Activated naive CD4-positive, alpha-beta T cell treated with anti-CD3 and anti-CD28 coated beads, Interleukin-2, amount 50 U/mL, for 16 hours (primary cell): ENCODE measurements around the gene HNRNPA1L2.
"Not testable (repeated sequence)": the region's sequence is repeated elsewhere in the genome, so short reads cannot be mapped to it uniquely, and the experiment has no call there.

Experiments used
- DNase-seq: peaks from one replicate; pipeline ENCODE4 v3.0.0-alpha.2; 2020

Gene HNRNPA1L2

GRCh38 chr13:52642131-52642530, at the start of gene HNRNPA1L2:
Gene HNRNPA1L2 (plus strand): TSS chr13:52642431. CDS start chr13:52642493, 62 bp downstream.
- DNase-seq, result no peak

- DNase-seq, result not testable (repeated sequence)
Observed at GRCh38 chr13:52593175-52593574, 49.1 kb upstream of the HNRNPA1L2 start.

DNA sequence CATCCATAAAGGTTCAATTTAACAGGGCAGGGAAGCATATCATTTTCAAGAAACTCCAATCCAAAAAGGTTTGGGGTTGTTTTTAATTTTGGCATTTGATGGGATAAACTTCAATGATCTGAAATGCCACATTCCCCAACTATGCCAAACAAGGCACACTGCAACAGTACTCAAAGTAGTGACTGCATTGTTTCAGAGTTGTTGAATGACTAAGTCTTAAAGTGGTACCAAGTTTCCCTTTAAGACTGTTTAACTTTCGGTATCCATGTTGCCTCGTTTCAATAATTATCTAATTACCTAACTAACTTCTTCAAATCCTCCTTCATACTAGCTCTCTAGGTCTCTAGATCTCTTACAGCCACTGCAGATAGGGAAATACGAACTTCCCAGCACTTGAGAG, 48.4 kb upstream of the HNRNPA1L2 start:
- DNase-seq, result not testable (repeated sequence)

GRCh38 chr13:52594295-52594694, 47.9 kb upstream of the HNRNPA1L2 start:
- DNase-seq, result not testable (repeated sequence)

DNA sequence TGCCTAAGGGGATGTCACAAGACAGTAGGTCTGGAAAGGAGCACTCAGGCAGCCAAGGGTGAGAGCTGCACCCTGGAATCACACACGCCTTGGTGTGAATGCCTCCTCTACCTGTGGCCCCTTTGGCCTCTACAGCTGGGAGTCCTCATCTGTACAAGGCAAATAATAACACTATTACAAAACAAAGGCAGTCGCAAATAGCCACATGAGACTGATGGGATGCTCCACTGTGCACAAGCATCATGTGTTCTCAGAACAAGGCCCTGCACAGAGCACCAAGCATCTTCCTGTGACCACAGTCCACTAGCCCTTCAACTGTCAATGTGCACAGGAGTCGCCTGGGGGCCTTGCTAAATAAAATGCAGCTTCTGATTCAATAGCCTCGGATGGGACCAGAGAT, 44.6 kb upstream of the HNRNPA1L2 start:
- no peak for DNase-seq

DNA sequence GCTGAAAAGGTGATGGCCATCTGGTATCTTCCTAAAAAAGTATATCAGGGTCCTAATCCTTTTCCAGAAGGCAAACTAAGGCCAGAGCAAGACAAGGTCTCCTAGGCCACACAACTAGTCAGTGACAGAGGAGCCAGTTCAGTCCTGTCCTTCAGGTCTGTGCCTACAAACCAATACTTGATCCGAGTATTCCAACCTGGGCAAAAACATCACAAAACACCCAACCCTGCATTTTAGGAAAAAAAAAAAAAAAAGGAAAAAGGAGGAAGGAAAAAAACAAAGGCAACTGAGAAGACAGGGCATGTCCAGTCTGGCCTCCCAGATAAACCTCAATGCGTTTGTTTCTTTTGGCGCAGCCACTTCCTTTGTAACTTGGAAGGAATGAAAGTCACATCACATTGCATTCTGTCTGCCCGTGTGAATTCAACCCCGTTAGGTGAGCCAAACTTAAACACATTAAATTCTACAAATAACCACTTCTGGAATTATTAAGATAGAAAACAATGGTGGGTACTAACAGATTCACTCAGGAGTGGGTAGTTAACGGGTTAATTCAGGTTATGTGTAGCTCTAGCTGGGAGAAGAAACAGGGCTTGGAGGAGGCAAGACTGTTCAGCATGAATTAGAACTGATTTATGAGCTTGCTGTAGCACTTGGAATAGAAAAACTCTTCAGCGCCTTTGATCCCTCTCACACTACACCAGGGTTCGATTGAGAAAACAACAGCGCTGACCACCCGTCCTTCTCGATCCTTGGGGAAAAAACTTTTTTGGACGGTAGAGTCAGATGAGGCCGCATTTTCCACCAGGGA, 43.0 kb upstream of the HNRNPA1L2 start:
- no peak for DNase-seq

DNA sequence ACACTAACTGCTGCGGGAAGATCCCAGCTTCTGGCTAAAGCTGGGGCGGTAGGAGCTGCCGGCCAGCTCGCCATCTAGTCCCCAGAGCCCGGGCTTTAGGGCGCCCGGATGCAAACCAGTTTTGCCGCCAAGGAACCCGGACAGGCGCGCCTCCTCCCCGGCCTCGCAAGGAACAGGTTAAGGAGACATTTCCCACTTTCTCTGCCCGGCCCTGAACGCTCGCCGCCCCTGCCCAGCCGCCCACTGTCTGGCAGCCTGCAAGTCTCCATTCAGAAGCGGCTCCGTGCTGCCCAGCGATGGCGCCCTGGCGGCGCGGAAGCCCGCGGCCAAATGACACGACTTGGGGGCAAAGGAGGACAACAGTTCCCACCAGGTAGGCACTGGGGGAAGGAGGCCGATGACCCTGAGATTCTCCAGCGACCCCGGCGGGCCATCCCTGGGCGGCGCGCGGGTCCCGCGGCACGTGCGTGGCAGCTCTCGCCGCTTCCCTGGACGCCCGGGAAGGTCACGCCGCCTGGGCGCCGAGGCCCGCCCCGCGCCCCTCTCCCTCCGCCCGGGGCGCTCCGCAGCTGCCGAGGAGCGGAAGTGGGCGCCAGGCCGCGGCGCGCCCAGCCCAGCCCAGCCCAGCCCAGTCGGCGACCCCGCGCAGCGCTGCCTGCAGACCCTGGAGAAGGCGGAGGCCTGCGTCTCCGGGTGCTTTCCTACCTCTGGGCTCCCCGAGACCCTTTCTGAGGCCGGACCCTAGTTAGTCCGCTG, 42.2 kb upstream of the HNRNPA1L2 start:
- no peak for DNase-seq

DNA sequence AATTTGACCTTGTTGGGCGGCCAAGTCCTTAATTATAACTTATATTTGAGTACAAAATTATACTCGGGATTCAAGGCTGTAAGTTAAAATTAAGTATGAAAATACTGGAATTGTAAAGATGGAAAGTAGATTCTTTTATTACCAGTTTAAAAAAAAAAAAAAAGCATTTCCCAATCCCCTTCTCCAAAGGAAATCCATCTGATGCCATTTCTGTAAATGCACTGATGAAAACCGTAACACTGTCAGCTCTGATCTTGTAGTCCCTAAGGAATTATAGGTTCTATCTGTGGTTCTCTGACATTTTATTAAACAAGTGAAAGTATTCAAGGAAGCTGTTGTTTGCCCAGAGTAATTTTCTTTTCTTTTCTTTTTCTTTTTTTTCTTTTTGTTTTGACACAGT, 41.6 kb upstream of the HNRNPA1L2 start:
- no peak for DNase-seq

GRCh38 chr13:52603316-52603715, 38.9 kb upstream of the HNRNPA1L2 start:
- DNase-seq, result not testable (repeated sequence)

GRCh38 chr13:52606126-52606525, 36.1 kb upstream of the HNRNPA1L2 start:
- DNase-seq, result not testable (repeated sequence)

DNA sequence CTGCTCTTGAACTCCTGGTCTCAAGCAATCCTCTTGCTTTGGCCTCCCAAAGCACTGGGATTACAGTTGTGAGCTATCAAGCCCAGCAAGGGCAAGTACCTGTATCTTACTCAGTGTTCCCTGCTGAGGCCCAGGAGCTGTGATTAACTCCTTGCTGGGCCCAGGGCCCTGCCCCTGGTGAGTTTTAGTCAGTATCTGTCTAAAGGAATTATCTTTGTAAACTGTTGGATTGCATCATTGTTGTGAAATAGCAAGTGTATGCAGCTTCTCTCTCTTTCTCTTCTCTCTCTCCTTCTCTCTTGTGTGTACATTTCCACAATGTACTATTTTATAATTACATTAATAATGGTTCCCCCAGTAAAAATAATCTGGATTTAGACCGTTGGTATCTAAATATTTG, 35.4 kb upstream of the HNRNPA1L2 start:
- DNase-seq, result not testable (repeated sequence)

DNA sequence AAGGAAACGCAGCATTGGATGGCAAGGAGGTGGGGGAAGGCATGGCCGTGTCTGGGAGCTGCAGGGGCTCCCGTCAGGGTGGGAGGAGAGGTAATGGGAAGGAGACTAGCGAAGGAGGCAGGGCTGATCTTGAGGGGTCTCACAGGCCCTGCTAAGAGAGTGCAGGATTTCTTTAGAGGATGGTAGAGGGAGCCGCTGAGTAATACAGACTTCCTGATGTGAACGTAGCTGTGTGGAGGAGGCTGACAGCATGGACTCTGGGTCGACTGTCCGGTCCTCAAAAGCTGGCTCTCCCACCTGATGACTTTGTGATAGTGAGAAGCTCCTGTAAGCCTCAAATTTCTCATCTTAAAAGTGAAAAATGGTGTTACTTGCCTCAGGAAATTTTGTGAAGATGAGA, 34.0 kb upstream of the HNRNPA1L2 start:
- not testable (repeated sequence) for DNase-seq

- DNase-seq, result not testable (repeated sequence)
Observed at GRCh38 chr13:52609013-52609606, 33.1 kb upstream of the HNRNPA1L2 start.

DNA sequence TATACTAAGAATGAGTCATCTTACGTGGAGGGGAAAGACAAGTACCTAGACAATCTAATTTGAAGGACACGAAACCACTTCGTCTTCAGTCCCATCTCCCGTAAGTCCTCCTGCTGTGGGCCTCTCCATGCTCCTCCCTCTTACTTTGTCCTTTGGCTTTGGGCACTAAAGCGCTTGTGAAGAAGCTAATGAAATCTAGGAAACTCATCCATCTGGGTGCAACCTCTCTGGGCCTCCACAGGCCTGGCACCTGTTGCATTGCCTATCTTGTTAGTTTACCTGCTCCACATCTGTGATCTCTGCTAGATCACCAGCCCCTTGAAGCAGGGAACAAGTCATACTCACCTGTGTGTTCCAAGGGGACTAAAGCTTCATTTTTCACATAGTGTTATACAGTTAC, 32.1 kb upstream of the HNRNPA1L2 start:
- DNase-seq, result not testable (repeated sequence)

GRCh38 chr13:52615134-52615801, 27.0 kb upstream of the HNRNPA1L2 start:
- DNase-seq, result no peak

DNA sequence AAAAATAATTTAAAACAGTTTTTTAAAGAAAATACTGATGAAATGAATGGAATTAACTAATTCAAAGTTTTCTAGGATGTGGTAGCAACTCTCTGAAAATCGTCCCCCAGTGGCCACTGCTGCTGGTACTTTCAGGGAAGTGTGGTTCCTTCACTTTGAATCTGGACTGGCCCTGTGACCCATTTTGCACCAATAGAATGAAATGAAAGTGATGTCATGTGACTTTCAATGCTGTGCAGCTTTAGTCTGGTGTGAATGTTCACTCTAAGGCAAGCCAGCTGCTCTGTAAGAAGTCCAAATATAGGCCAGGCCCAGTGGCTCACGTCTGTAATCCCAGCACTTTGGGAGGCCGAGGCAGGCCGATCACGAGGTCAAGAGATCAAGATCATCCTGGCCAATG, 26.4 kb upstream of the HNRNPA1L2 start:
- DNase-seq, result no peak

DNA sequence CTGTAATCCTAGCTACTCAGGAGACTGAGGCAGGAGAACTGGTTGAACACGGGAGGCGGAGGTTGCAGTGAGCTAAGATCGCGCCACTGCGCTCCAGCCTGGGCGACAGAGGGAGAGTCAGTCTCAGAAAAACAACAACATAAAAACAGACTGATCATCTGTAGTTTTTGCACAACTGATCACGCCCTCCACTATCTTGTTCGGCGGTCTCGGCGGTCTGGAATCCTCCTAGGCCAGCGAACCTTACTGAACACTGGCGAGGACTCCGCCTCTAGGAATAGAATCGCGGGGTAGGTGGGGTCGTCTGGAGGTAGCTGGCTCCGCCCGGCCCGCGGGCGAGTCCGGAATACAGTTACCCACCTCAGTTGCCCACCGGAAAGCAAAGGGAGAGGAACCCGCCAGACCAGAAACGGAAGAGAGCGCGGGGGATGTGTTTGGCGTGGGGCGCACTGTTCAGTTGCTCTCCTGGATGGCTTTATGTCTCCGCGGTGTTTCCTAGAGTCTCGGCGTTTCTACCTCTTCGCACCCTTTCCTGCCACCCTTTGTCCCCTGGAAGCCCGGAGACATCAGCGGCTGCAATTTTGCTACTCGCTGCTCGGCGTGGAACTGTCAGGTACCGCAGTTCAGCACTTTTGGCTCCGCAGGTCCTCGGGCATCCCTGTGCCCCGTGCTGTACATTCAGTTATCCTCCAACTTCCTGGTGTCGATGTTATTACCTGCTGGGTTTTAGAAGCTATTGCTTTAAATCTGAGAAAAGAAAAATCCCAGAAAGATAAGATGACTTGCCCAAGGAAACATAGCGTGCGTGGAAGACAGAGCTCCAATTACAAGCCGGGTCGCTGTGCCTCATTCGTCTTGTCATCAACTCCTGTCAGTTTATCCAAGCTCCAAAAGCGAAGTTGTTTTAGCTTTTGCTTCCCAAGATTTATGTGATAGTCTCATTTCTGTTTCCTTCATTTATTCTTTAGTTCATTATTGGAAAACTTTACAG, 24.9 kb upstream of the HNRNPA1L2 start:
- peak; percentile 87 for DNase-seq

DNA sequence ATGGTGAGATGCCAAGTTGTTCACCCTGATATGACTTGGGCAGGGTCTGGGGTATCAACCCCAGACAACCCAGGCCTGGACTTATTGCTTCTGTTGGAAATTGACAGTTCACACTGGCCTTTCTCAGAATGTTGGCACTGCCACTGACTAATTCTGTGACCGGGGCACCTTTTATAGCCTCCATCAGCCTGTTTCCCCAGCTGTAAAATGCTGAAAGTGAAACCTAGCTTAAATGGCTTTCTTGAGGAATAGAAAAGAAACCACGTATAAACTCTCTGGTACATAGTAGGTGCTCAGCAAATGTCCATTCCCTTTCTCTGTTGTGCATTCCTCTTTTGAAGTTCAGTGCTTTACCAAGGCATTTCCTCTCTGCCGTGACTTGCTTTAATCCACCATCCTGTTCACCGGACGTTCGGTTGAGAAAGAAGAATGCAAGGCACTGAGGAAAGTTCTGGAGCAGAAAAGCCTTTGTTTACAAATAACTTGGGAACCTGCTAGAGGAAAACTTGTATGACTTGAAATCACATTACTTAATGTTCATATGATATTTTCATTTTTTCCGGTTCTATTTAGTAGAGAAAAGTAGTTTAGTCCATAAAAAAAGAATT, 11.0 kb upstream of the HNRNPA1L2 start:
- DNase-seq, result not testable (repeated sequence)

DNA sequence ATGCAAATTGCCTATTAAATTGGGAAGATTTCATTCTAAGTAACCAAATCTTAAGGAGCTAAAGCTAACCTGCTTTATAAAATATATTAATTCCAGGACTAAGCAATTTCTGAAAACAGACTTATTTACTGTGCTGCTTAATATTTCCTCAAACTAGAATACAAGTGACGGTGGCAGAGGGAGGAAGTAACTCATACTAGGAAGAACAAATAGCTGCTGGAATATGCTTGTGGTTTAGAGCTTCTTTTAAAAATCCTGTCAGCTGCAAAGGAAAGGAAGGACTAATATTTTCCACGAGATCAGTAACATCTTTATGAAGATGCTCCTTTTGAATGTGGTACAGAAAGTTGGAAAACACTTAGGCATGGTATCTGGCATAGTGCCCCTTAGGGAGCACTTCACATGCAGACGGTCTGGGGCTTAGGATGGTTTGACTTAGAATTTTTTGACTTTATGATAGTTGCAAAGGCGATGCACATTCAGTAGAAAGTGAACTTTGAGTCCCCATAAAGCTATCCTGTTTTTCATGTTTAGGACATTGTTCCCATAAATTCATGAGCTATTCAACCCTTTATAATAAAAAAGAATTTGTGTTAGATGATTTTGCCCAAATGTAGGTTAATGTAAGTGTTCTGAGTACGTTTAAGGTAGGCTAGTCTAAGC, 3.4 kb upstream of the HNRNPA1L2 start:
- DNase-seq, result no peak

DNA sequence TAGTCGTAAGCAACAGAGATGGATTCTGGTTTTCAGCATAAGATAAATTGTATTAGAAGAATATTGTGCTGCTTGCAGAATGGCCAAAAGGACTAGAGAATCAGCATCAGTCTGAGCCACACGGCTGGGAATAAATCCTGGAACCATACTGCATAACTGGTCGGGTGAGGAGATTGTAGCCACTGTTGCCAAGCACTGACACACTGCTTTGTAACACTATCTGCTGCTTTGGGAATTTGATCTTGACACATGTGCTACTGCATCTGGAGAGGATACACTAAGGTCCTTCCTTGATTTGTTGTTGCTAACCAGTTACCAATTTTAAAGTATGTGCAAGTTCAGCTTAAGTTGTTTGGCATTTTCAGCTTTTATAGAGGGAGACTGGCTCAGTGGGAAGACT, 1.9 kb downstream of the HNRNPA1L2 start:
- no peak for DNase-seq

GRCh38 chr13:52646967-52647366, 4.7 kb downstream of the HNRNPA1L2 start:
- DNase-seq, result no peak
